HG02884 (cell line): ENCODE data around the gene PDE7B.

ENCODE experiments used
- ATAC-seq: cut with Tn5 transposase; IDR thresholded peaks from one replicate; pipeline ENCODE4 v1.9.1; 2021; ENCODE audit warnings: mild to moderate bottlenecking, moderate library complexity; ENCODE audit not compliant: unreplicated experiment

The PDE7B gene

DNA sequence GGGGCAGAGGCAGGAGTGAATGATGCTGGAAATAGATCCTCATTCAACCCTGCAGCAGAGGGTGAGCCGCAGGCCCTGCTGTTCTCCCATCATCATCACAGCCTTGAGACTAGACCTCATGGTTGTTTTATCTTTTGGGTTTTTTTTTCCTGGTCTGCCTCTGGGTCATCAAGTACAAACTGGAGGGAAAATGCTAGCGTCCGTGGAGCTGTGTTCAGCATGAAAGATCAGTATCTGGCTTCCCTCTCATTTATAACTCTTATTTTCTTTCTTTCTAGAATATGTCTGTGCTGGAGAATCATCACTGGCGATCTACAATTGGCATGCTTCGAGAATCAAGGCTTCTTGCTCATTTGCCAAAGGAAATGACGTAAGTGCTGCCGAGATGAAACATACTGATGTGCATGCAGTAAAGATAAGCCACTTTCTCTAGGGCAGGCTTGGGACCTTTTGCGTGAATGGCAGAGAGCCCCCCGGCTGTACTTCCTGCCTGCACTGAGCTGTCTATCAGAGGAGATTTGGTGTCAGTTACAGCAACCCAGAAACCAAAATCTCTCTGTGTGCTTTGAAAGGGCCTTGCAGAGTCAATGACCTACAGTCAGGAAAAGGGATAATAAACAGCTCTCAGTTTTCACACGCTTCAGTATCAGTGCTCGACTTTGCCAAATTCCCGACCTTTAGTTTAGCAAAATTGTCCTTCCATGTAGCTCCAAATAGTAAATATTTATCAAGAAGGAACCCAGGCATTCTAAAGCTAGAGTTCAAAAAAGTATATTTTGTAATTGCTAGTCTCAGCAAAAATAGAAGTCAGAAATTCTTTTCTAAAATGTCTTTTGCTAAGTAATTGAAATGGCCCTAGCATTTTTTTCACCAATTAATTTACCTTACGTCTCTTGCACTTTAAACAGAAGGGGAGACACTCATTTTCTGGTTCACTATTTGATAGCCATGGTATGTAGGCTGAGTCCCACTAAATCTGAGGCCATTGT is 322.3 kb downstream of the PDE7B start:
- no peak for ATAC-seq

DNA sequence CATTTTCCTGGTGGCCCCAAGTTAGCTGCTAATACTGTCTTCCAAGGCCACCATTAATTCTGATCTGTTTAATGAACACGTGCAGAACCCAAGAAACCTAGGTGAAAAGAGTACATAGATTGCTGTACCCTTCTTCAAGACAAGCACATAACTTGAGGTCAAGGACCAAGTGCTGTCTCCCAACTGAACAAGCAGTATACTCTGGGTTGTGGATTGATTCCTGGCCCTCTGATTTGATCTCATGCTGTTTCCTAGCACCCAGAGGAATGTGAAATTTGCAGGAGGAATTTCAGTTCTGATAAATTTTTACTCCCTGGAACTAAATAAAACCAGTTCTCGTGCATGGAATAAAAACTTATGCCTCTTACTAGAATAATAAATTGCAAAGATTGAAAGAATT is 323.0 kb downstream of the PDE7B start:
- ATAC-seq = no peak

DNA sequence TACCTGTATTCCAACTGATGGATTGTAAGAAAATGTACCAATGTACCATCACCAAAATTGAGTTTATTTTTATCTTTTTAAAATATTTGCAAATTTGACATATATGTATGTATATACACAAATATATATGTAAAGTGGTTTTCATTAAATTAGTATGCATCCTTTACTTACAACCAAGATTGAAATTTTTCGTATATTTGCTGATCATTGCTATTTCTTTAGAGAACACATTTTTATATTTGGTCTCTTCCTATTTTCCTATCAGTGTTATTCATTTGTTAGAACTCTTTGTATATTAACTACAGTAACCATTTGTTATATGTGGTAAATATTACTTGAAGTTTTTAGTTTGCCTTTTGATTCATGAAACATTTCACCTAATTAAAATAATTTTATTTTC is 324.4 kb downstream of the PDE7B start:
- ATAC-seq = no peak

GRCh38 chr6:136178749-136179148 is 327.2 kb downstream of the PDE7B start:
- ATAC-seq = no peak

GRCh38 chr6:136180704-136181511 is 329.4 kb downstream of the PDE7B start:
- ATAC-seq = no peak

DNA sequence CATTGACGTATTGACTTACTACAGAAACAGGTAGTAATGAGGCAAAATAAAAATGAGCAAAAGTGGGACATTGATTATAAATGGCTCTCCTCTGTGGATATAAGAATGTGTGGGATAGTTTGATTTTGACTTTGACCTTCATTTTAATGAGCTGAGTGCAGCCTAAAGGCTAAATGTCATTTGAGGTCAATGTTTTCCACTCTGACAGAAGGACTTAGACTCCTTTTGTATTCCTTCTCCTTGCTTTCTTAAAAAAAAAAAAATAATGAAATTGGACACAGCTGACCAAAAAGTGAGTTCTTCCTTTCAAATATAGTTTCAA is 330.0 kb downstream of the PDE7B start:
- no peak for ATAC-seq

DNA sequence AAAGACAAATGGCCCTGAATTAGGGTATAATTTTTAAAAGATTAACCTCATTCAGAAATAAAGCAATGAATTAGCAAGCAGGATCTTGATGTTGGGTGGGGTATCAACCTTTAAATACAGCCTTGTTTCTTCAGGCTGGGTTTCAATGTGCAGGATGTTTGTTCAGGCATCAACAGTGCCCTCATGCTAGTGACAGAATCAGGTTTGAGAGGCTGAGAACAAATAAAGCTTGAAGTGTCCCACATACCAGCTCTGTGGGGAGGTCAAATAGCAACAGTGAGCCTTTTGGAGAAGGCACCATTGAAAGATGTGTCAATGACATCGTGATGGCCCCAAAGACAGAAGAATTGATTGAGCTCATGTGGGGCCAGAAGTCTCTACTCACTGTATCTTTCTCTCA is 330.4 kb downstream of the PDE7B start:
- ATAC-seq = no peak

DNA sequence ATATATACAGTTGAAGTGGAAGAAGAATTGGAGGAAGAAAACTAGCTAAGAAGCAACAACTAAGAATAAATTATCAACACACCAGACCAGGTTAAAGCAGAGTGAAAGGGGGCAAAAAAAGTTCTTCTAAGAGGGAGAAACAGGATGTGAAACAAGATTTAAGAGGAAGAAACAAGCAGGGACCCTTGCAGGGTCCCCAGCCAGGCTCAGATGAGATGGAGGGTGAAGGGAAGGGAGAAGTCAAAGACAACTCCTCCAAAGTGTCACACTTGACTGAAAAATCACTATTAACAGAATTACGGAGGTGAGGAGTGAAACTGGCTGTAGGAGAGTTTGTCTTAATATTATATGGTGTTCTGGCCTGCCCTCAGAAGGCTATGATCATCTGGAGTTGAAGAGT is 333.2 kb downstream of the PDE7B start:
- no peak for ATAC-seq

GRCh38 chr6:136186363-136186762 is 334.9 kb downstream of the PDE7B start:
- no peak for ATAC-seq

DNA sequence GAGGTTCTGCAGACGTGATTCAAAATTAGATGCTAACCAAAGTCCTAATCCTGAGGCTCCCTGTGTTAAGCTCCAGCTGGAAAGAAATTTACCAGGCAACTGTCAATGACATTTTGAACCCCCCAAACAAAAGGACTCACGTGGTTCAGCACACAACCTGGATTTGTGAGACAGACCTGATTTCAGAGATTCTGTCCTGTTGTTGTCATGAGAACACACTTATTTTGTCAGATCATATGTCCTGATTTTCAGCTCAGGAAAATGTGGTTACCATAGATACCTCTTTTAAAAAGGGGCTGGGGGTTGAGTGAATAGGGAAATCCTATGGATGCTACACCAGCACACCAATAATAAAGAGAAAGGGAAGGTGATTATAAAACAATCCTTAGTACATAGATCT is 337.0 kb downstream of the PDE7B start:
- ATAC-seq = no peak

DNA sequence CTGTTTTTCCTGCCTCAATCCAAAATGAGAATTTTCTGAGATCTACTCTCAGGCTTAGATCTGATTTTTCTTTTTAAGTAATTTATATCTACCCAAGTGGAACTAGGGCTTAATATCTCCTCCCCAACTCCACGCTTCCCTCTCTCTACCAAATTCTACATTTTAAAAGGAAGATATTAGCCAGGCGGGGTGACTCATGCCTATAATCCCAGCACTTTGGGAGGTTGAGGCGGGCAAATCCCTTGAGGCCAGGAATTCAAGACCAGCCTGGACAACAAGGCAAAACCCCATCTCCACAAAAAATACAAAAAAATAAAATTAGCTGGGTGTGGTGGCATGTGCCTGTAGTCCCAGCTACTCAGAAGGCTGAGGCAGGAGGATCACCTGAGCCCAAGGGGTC is 337.6 kb downstream of the PDE7B start:
- ATAC-seq = no peak

DNA sequence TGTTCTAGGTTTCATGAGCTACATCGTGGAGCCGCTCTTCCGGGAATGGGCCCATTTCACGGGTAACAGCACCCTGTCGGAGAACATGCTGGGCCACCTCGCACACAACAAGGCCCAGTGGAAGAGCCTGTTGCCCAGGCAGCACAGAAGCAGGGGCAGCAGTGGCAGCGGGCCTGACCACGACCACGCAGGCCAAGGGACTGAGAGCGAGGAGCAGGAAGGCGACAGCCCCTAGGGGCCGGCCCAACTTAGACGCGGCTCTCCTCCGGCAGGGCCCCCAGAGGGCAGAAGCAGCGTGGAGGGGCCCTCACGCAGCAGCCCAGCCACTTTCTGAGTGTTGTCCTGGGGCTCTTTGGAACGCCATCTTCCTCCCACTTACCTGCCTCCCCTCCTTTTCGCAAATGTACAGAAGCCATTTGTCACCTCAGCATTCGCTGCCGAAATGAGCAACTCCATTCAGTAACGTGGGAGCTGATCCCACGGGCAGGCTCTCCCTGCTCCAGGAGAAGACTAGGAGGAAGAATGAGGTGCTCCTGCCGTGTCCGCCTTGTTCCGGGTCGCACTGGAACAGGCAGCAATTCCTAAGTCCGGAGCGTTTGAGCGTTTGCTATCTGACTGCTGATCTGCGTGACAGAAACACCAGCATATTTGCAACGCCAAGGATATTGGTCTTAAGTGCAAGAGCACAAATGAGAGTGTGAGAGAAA is 340.3 kb downstream of the PDE7B start:
- ATAC-seq = no peak

DNA sequence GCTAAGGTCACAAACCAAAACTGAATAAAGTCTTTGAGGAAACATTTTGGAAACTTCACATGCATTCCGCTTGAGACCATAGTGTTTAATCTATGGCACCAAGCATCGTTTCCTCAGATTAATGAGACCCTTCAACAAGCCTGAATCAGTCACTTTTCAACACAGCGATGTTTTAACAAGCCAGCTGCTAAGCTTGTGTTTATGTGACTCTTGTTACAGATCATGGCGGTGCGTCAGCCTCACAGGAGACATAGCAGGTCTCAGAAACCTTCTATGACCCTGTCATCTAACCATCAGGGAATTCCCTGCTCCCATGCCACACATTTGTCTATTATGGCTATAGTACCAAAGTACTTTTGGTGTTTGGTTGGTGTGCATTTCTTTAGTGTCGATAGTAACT is 341.4 kb downstream of the PDE7B start:
- ATAC-seq = no peak

DNA sequence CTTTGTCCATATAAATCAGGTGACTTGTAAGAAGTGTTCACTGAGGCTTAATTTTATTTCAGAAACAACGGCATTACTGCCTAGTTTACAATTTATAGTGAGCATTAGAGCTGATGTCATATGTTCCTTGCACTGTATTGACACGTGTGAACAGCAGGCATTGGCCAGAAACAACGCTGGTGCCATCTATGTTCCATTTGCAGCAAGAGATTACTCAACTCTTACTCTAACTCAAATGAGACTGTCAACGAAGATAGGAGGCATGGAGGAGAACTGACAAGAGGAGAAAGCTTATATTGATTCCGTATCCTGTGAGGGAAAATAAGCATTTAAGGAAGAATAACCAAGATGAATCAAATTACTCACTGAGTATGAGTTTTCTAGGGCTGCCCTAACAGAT is 350.2 kb downstream of the PDE7B start:
- no peak for ATAC-seq

DNA sequence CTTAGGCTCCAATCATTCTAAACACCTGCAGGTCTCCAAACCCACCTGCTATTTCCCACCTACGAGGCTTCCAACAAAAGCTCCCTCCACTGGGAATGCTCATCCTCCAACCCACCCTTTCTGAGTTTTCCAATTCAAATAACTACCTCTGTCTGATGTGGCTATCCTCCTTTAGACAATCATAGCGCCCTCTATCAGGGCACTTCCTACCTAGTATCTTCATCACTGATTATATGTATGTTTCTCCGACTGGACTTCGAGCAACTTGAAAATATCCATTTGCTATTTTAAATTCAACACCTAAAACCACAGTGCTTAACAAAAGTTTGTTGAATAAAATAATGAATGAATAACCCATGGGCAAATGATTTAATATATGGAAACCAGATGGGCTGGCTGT is 357.3 kb downstream of the PDE7B start:
- ATAC-seq = no peak

DNA sequence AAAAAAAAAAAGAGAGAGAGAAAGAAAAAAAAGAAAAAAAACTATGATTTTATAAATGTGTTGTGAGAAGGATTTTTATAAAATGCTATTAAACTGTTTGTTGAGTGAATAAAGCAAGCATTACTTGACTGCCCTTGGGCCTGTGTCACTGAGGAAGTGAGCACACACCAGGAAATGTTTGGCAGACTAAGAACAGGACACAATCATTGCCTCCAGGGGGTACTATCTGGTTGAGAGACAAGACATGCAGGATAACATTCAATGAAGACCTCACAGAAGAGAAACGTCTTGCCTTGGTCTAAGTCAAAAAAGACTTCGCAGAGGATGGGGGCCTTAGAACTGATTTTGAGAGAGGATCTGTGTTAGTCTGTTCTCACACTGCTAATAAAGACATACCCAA is 358.0 kb downstream of the PDE7B start:
- no peak for ATAC-seq

DNA sequence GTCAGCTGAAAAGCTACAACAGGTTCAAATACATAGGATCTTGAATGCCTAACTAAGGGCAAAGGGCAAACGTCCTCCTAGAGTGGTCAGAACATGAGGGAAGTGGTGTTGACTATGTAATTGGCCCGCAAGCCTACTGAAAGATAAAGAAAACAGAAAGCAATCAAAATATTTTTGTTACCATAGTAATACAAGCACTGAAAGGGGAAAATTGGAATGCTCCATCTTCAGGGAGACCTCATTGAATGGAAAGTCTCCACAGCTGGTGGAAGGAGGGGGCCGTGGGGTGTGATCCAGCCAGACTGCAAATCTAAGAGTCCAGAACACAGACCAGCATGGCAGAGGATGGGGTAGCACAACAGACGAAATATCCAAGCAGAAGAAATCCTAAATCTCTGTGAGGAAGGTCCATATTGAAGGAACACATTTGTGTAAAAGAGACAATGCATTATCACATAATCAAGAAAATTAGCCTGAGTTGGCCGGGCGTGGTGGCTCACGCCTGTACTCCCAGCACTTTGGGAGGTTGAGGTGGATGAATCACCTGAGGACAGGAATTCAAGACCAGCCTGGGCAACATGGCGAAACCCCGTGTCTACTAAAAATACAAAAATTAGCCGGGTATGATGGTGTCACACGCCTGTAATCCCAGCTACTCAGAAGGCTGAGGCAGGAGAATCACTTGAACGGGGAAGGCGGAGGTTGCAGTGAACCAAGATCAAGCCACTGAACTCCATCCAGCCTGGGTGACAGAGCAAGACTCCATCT is 359.1 kb downstream of the PDE7B start:
- no peak for ATAC-seq

GRCh38 chr6:136212608-136213007 is 361.1 kb downstream of the PDE7B start:
- ATAC-seq = no peak

DNA sequence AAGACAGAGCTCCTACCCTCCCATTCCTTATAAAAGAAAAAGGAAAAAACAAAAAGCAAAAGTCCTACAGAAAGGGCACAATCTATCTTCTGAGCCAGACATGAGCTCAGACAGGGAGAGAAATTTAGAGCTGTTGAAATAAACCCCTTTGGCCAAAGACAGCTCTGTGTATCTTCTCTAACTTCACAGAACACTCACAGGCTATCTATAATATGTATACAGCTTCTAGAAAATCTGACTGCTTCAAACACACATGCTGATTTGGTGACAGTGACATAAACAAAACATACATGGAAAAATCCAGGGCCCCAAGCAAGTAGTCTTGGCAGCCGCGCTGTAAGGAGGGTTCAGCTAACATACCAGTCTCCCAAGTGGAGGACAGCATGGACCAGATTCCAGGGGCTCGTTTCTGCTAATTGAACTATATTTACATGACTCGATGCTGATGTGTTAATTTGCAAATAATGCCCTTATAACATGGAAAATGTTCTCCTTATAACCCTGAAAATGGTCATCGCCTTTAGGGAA is 361.6 kb downstream of the PDE7B start:
- ATAC-seq = no peak

DNA sequence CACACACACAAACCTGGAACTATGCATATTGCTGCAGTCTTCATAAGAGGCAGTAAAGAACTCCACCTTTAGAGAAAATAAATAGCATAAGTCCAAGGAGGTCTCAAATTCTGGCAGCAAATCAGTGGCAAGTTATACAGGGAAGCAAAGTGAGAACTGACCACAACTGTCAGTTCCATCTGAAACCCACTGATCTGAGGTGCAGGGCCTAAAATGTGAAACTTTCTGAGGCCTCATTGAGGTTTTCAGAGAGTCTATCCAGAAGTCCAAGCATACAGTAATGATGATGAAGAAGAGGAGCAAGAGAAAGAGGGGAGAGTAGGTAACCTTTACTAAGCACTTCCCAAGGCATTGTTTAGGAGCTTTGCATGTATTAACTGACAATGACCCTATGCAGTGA is 362.4 kb downstream of the PDE7B start:
- ATAC-seq = no peak
